Left colon (tissue), 2 donors: ENCODE data around the gene PIK3R1. TPM values are rescaled to one million over a fixed set of nuclear protein-coding genes. Genes with fewer than 3 reads are reported as not detected.
A peak's percentile ranks its signal among the peaks of the same experiment; 100 is the strongest.

Source experiments
- ATAC-seq: fragments of 200-7000 bp; cut with Tn5 transposase; one replicate; pipeline ENCODE4 v1.9.1; 2020; ENCODE audit warnings: mild to moderate bottlenecking, moderate library complexity
- DNase-seq, 2 donors: peaks; one replicate each; pipeline ENCODE4 v3.0.0-alpha.2; 2020
- intact Hi-C, 2 donors: fragments of 100-400 bp; cut with DNase I in 1 of 2; cut with micrococcal nuclease in 1 of 2; formaldehyde crosslinking; loops; one replicate each; pipeline versions ENCODE4 v1.11.2 to v1.14.0; 2022; cut with DNase I, micrococcal nuclease
- total RNA-seq, 2 donors: library from RNA; stranded (reverse); fragmentation: NEBNext Ultra II Directional; extraction: Animal tissue kit (Norgen Biotek cat#: 25700); gene quantifications; one replicate each; pipeline ENCODE4 v1.2.1, GENCODE V29; 2021
- donor health status: DM: no; HTN: no; CAD: no.
- donor health status: DM: yes; HTN: yes; CAD: no.

Gene PIK3R1
- total RNA-seq, 2 donors from 2014 or later = 67.6 to 71.4 TPM

GRCh38 chr5:68303038-68303738 is 87.6 kb downstream of the PIK3R1 start:
- intact Hi-C loops = no loop called here
- peak; percentile 32 for ATAC-seq
- DNase-seq = no peak

DNA sequence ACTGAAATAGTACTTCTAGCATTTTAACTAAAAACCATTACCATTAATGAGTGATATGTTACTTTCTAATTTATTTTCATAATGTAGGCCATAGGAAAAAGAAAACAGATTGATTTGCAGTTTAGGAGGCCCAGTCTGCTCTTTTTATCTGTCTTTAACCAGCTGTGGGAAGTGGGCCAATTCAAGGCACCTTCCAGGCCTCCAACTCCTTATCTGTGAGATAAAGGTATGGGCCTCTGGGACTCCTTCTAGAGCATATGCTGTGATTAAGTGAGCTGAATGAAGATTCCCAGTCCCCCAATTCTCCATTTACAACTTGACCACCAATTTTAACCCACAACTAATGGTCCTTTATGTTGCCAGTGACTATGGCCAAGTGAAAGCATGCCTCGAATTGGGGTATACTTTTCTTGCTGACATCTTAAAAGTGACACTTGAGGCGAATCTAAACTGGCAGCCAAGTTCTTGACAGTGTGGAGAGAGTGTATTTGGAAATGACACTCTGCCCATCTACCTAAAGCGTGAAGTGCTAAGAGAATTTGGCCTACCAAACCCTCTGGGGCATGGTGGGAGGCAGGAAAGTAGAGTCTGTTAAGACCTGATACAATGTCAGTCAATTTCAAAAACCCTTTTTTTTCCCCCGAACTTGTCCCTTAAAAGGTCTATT is 88.3 kb downstream of the PIK3R1 start:
- intact Hi-C loops = no loop called here
- ATAC-seq (no peak), DNase-seq (no peak)

GRCh38 chr5:68304421-68305052 is 89.0 kb downstream of the PIK3R1 start:
- intact Hi-C loops = loop anchor here in 1 of 2 donors (5.0 kb wide), 1 partner anchor 358 kb away; no protein-coding TSS in a partner anchor
- no peak for DNase-seq
- ATAC-seq = peak; percentile 48

DNA sequence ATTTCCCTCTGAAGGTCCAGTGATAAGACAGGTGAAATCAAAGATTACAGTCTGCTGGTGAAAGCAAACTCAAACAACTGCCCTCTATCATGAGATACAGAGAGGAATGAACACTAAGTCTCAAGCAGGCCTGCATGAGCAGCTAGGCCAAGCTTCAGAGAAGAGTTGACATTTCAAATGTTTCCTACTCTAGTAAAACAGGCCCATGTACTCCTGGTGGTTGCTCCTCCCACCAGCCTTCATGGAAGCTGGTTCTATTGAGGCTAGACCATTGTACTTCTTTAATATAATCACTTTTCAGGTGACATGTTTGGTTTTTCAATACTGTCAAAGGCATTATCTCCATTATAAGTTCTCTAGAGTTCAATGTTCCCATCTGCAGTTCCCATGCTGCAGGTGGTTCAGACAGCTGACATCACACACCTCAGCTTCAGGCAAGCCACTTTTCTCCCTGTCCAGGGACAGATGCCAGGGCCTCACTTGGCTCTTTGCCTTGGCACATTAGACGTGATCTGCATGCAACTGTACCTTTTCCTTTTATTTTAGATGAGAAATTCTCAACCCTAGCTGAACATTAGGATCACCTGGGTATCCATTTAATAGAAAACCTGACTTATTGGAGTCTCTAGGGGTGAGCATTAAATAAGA is 89.8 kb downstream of the PIK3R1 start:
- intact Hi-C loops = loop anchor here in 1 of 2 donors (5.0 kb wide), 1 partner anchor 357 kb away; no protein-coding TSS in a partner anchor
- DNase-seq (no peak), ATAC-seq (no peak)

DNA sequence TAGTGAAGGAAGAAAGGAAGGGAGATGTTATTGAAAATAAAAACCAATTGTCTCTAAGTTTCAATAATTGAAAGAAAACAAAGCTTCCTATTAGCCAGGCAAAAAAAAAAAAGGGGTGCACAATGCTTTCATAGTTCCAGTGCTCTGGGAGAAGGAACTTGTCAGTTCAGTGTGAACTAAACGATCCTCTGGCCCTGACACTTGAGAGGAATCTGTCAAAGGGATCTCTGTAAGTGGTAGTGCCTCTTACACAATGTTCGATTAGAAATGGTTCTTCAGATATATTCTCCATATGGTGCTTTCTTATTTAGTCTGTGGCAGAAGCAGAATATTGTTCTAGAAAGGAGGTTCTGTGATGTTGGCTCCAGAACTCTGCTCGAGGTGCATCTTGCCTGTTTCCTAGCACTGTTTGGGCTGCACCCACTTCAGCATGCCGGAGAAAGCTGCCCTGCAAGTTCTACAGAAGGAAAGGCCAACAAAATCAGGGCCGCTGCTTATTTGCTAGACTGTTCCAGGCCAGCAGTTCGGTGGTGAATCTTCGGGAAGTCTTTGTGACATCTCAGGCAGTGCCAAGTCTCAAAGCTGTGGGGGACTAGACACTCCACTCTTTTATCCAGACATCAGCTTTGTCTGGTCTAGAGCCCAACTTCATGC is 90.9 kb downstream of the PIK3R1 start:
- intact Hi-C loops = loop anchor here in 1 of 2 donors (5.0 kb wide), 1 partner anchor 356 kb away; no protein-coding TSS in a partner anchor
- no peak for DNase-seq
- peak; percentile 48 for ATAC-seq

DNA sequence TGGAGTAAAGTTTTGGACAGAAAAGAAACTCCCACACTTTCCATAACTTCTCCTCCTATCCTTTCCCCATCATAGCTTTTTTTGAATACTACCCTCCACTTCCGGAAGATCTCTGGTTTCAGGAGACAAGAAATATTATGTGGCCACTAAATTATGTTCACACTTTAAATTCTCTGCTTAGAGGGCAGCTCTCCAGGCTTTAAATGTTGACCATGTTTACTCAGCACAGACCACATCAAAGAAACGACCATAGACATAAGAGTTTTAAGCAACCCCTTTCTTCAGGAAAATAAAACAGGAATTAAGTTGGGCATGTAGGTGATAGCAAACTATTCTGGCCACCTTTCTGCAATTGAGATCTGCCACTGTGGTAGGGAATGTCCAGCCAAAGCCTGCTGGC is 97.8 kb downstream of the PIK3R1 start:
- DNase-seq (no peak), ATAC-seq (no peak)
- intact Hi-C loops = no loop called here

DNA sequence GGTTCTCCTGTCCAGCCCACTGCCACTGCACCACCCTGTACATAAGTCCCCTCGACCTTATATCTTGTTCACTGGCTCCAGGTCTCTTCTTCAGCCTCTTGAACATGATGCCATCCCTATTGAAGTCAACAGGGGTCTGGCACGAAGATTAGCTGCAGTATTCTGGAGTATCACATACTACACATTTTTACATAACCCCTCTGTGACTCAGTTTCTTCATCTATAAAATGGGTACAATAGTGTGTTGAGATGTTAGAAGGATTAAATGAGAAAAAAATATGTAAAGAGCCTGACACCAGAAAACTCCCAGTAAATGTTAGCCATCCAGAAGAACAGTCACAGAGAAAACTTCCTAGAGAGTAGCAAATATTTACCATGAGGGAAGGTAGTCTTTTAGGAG is 98.9 kb downstream of the PIK3R1 start:
- ATAC-seq (no peak), DNase-seq (no peak)
- intact Hi-C loops = no loop called here

DNA sequence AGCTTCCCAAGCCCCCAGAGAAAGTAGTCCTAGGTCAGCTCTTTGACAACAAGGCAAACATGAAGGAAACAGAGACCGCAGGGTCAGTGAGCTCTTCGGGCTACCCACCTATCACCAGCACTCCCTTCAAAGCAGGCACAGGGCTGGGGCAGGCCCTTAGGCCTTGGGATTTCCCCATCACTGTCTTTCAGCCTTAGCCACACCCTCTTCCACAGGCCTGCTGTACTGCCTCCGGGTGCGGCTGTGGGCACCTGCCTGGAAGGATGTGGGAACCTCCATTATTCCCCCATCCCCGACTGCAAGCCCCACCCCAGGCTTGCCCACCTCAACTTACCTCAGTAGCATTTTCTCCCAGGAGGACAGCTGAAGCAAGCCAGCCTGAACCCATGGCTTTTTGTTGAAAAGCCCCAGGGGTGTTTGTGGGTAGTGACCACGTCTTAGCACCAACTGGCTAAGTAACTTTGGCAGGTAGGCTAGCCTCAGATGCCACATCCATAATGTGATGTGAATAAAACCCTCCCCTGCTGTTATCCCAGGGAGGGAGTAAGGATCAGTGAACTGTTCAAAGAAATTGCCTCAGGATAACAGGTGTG is 100.2 kb downstream of the PIK3R1 start:
- peak; percentile 47 for ATAC-seq
- intact Hi-C loops = no loop called here
- DNase-seq = peak; percentile 17 to 27

- intact Hi-C loops = no loop called here
- no peak for DNase-seq
- ATAC-seq = no peak
These were observed 100.9 kb downstream of the PIK3R1 start for GRCh38 chr5:68316469-68316868.

- DNase-seq (no peak), ATAC-seq (no peak)
- intact Hi-C loops = no loop called here
These were observed 102.1 kb downstream of the PIK3R1 start for GRCh38 chr5:68317646-68318045.

DNA sequence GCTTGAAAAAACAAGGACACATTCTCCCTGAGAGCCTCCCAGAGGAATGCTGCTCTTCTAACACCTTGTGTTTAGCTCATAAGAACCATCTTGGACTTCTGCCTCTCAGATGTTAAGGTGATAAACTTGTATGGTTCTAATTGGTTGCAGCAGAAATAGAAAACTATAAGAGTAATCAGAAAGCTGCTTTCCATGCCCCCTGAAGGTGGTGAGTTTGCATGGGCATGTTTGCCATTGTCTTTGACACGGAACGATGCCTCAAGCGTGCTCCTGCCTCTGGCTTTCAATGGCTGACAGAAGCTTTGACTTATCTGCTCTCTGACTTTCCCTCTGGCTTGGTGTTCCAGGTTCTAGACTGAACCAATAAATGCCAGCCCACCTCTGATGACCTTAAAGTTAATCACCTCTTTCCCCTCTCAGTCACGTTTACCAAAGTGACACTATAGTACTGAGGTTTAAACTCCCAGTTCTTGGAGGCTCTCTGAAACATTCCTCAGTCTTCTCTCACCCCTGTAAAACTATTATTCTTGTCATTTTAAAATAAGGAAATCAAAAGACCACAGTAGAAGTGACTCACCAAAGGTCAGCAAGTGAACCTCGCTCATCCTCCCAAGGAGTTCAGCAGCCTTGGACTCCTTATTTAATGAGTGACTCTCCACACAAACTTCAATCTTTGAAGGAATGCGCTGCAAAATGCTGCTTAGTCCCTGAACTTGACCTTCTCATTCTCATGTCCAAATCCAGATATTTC is 103.6 kb downstream of the PIK3R1 start:
- DNase-seq = no peak
- intact Hi-C loops = no loop called here

DNA sequence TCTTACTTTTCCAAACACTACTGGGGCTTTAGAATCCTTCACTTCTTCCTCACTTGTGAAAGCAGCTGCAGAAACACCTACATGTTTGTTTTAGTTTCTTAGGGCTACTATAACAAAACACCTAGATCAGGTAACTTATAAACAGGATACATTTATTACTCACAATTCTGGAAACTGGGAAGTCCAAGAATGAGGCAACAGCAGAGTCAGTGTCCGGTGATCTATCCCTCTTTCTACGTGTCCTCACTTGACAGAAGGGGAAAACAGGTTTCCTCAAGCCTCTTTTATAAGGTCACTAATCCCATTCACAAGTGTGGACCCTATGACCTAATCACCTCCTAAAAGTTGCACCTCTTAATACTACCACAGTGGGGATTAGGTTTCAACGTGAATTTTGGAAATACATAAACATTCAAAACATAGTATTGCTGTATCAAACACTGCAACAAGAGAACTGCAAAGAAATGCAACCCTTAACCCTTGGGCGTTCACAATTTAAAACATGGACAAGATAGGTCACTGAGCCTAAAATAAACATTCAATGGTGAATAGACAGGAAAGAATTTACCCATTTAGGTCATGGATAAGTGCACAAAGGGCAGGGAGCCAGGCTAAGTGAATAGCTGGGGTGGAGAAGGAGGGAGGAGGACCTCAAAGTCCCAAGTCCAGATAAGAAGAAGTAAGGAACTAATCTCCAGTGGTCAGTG is 104.3 kb downstream of the PIK3R1 start:
- intact Hi-C loops = no loop called here
- ATAC-seq (peak; percentile 93), DNase-seq (peak; percentile 46 to 52)

More for the DNA sequence above, 103.6 kb downstream of the PIK3R1 start:
- ATAC-seq = peak; percentile 64

DNA sequence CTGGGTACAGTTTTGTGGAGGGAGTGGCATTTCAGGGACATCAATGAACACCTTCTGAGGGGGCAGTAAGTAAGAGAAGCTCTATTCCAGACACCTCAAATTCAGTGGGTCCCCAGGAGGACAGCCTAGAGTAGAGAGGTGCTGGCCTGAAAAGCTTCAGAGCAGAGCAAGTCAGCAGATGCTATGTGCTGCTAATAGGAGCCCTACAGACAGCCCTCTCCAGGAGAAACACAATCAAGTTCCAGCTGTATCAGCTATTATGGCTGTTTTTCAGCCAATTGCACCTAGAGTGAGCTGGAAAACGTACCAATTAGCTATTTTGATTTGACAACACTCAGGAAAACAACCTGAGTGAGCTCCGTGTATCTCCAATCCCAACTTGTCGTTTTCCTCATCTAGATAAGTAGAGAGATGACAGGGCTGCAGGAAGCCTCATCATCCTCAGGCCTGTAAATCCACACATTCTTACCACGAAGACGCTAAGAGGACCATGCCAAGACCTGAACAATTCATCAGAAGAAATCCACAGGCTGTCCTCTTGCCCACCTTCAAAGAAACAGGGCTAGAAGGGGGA is 104.9 kb downstream of the PIK3R1 start:
- ATAC-seq (peak; percentile 14), DNase-seq (no peak)
- intact Hi-C loops = no loop called here

DNA sequence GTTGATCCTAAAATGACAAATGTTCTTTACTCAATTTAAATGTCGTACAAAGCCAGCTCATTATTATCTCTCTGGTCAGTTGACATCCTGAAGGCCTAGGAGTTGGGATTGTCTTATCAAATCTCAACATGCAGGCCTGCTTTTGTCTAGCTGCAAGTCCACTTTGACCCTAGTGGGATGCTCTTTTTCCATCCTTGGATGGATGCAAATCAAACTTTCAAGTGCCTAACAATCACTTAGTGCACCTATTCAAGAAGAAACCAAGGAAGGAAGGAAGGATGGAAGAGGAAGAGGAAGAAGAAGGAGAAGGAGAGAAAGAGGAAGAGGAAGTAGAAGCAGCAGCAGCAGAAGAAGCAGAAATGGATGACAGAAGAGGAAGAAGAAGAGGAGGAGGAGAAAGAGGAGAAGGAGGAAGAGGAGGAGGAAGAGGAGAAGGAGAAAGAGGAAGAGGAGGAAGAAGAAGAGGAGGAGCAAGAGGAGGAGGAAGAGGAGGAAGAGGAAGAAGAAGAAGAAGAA is 109.6 kb downstream of the PIK3R1 start:
- intact Hi-C loops = no loop called here

GRCh38 chr5:68329554-68330255 is 114.1 kb downstream of the PIK3R1 start:
- DNase-seq = no peak
- ATAC-seq = no peak
- intact Hi-C loops = no loop called here

More for the DNA sequence above, 109.6 kb downstream of the PIK3R1 start:
- DNase-seq (no peak), ATAC-seq (no peak)

- DNase-seq (no peak), ATAC-seq (peak; percentile 21)
- intact Hi-C loops = no loop called here
These were observed 115.0 kb downstream of the PIK3R1 start for GRCh38 chr5:68330574-68330973.
